Endodermal cell (in vitro differentiated cells): ENCODE data around the gene CUZD1. TPM values are rescaled to one million over a fixed set of nuclear protein-coding genes. Genes with fewer than 3 reads are reported as not detected.

ENCODE experiments used
- DNase-seq: peaks from one replicate; pipeline ENCODE4 v3.0.0-alpha.2; 2017
- H3K27ac ChIP-seq: 2 replicates; pipeline ENCODE4 v1.5.1; 2013; ENCODE audit warnings: mild to moderate bottlenecking, low read depth, low read length, moderate library complexity
- H3K27me3 ChIP-seq: 2 replicates; pipeline ENCODE4 v1.6.1; 2013; ENCODE audit warnings: mild to moderate bottlenecking, low read length, moderate library complexity; ENCODE audit not compliant: insufficient read depth, control insufficient read depth, poor library complexity, severe bottlenecking
- H3K36me3 ChIP-seq: 2 replicates; pipeline ENCODE4 v1.7.0; 2013; ENCODE audit warnings: mild to moderate bottlenecking, low read length, moderate library complexity; ENCODE audit not compliant: control insufficient read depth, insufficient read depth
- H3K4me1 ChIP-seq: one replicate; pipeline ENCODE4 v1.7.0; 2013; ENCODE audit warnings: low read length; ENCODE audit not compliant: control insufficient read depth, insufficient read depth
- H3K4me3 ChIP-seq: 2 replicates; pipeline ENCODE4 v1.5.1; 2013; ENCODE audit warnings: mild to moderate bottlenecking, low read length, moderate library complexity
- H3K9ac ChIP-seq: 2 replicates; pipeline ENCODE4 v1.6.1; 2013; ENCODE audit warnings: mild to moderate bottlenecking, low read length, moderate library complexity; ENCODE audit not compliant: poor library complexity, severe bottlenecking; ENCODE audit errors: extremely low read depth
- H3K9me3 ChIP-seq: 2 replicates; pipeline ENCODE4 v1.6.1; 2013; ENCODE audit warnings: mild to moderate bottlenecking, low read length, moderate library complexity; ENCODE audit not compliant: control insufficient read depth
- H3K27ac Mint-ChIP-seq: 2 replicates; pipeline ENCODE4 v1.8.0; 2020; ENCODE audit warnings: mixed read lengths
- H3K27me3 Mint-ChIP-seq: 2 replicates; pipeline ENCODE4 v1.8.0; 2021; ENCODE audit warnings: mild to moderate bottlenecking, mixed read lengths; ENCODE audit not compliant: insufficient read depth
- H3K36me3 Mint-ChIP-seq: 2 replicates; pipeline ENCODE4 v1.8.0; 2020; ENCODE audit warnings: low read depth, mixed read lengths
- H3K4me1 Mint-ChIP-seq: 2 replicates; pipeline ENCODE4 v1.8.0; 2020; ENCODE audit warnings: mixed read lengths
- H3K4me3 Mint-ChIP-seq: 2 replicates; pipeline ENCODE4 v1.8.0; 2020; ENCODE audit warnings: mild to moderate bottlenecking, moderate library complexity, mixed read lengths
- H3K9me3 Mint-ChIP-seq: 2 replicates; pipeline ENCODE4 v1.8.0; 2020; ENCODE audit warnings: mild to moderate bottlenecking, mixed read lengths
- WGBS, 2 experiments: methylation state at CpG; one replicate each; pipeline versions ENCODE4 v1.1.5 to v1.1.7; 2013; ENCODE audit warnings: missing lambda C conversion rate in 2 of 2, mixed read lengths in 1 of 2; ENCODE audit not compliant: insufficient coverage in 1 of 2, insufficient read length in 1 of 2; 5-methylcytosine and 5-hydroxymethylcytosine counted together
- total RNA-seq, 2 donors: library from RNA; stranded (reverse); fragmentation: NEBNext Ultra II Directional in 1 of 2; extraction: Animal tissue kit (Norgen Biotek cat#: 25700) in 1 of 2; gene quantifications; 2 replicates in 1 of 2; 3 replicates in 1 of 2; pipeline ENCODE4 v1.2.1, GENCODE V29; 2021
- TF ChIP-seq, protein P1 (sequence below): fragments of 200-600 bp; sonication (generic); conservative IDR thresholded peaks from 2 replicates; pipeline ENCODE4 v1.5.0; 2021; ENCODE audit warnings: antibody characterized with exemption, mild to moderate bottlenecking

The CUZD1 gene
- total RNA-seq, 2 donors from 2014 or later = 0.53 TPM; not detected in 1

DNA sequence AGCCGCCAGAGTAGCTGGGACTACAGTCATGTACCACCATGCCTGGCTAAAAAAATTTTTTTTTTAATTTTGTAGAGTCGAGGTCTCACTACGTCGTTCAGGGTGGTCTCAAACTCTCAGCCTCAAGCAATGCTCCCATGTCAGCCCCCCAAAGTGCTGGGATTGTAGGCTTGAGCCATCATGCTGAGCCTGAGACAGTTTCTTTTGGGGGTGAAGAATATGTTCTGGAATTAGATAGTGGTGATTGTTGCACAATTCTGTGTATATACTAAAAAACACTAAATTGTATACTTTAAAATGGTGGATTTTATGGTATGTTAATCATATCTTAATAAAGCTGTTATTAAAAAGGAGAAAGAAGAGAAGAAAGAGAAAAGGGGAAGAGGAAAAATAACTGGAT, 1.5 kb downstream of the CUZD1 start:
- TF ChIP-seq, protein P1, sequence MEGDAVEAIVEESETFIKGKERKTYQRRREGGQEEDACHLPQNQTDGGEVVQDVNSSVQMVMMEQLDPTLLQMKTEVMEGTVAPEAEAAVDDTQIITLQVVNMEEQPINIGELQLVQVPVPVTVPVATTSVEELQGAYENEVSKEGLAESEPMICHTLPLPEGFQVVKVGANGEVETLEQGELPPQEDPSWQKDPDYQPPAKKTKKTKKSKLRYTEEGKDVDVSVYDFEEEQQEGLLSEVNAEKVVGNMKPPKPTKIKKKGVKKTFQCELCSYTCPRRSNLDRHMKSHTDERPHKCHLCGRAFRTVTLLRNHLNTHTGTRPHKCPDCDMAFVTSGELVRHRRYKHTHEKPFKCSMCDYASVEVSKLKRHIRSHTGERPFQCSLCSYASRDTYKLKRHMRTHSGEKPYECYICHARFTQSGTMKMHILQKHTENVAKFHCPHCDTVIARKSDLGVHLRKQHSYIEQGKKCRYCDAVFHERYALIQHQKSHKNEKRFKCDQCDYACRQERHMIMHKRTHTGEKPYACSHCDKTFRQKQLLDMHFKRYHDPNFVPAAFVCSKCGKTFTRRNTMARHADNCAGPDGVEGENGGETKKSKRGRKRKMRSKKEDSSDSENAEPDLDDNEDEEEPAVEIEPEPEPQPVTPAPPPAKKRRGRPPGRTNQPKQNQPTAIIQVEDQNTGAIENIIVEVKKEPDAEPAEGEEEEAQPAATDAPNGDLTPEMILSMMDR = no peak

DNA sequence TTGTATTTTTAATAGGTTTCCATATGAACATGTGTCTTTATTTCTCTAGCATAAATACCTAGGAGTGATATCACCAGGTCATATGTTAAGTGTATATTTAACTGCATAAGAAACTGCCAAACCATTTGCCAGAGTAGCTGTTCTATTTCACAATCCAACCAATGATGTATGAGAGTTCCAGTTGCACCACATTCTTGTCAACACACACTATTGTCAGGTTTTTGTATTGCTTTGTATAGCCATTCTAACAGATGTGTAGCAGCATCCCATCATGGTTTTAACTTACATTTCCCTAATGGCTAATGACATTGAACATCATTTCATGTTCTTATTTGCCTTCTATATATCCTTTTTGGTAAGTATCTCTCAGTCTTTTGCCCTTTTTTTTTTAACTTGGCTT, 4.1 kb downstream of the CUZD1 start:
- Histone ChIP-seq H3K4me1 (no peaks in the 10 kb centered on the region), H3K9ac (no peak overlapping the region)
- peaks cover 5% of the 10 kb centered on the region for H3K4me1 Mint-ChIP-seq

More for the DNA sequence above, 1.5 kb downstream of the CUZD1 start:
- Histone ChIP-seq H3K27me3 (no peaks in the 10 kb centered on the region), H3K9ac (no peak overlapping the region), H3K27ac (no peak overlapping the region), H3K36me3 (no peaks in the 10 kb centered on the region), H3K4me1 (no peaks in the 10 kb centered on the region), H3K9me3 (peaks cover 13% of the 10 kb centered on the region), H3K4me3 (no peak overlapping the region)
- 94 to 95% methylated on average over 3 to 4 of the region's 4 CpGs for WGBS, 2 experiments
- no peak for DNase-seq
- Mint-ChIP-seq H3K36me3 (peaks cover 13% of the 10 kb centered on the region), H3K4me3 (no peak overlapping the region), H3K9me3 (peaks cover 13% of the 10 kb centered on the region), H3K27ac (no peak overlapping the region), H3K4me1 (peaks cover 5% of the 10 kb centered on the region), H3K27me3 (no peaks in the 10 kb centered on the region)

DNA sequence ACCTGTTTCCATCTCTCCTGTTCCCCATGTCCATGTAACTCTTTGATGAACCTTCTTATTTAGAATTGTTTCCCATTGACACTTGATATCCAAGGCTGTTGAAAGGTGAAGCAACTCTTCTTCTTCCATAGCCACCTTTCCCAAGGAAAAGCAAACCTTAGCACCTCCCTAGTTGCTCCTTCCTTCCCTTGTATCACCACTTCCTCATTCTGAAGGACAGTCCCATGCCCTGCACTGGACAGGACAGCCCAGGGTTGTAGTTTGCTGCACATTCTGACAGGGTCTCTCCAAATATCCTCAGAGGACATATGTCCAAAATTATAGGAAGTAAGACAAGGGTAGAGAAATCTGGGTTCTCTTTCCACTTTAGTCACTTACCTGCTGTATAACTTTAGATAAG, 6.2 kb downstream of the CUZD1 start:
- H3K4me3 Mint-ChIP-seq = no peak overlapping the region
- H3K9me3 Mint-ChIP-seq = peaks cover 13% of the 10 kb centered on the region
- Histone ChIP-seq H3K4me3 (no peak overlapping the region), H3K9ac (no peak overlapping the region), H3K4me1 (no peaks in the 10 kb centered on the region), H3K36me3 (no peaks in the 10 kb centered on the region), H3K27me3 (no peaks in the 10 kb centered on the region), H3K27ac (no peak overlapping the region), H3K9me3 (peaks cover 13% of the 10 kb centered on the region)
- H3K27ac Mint-ChIP-seq = no peak overlapping the region
- peaks cover 5% of the 10 kb centered on the region for H3K4me1 Mint-ChIP-seq
- H3K36me3 Mint-ChIP-seq = peaks cover 28% of the 10 kb centered on the region
- DNase-seq = no peak
- no peaks in the 10 kb centered on the region for H3K27me3 Mint-ChIP-seq
- TF ChIP-seq, protein P1 = no peak

More for the DNA sequence above, 4.1 kb downstream of the CUZD1 start:
- no peaks in the 10 kb centered on the region for H3K36me3 ChIP-seq
- no peaks in the 10 kb centered on the region for H3K27me3 ChIP-seq
- H3K4me3 Mint-ChIP-seq = no peak overlapping the region
- peaks cover 13% of the 10 kb centered on the region for H3K9me3 Mint-ChIP-seq
- no peak overlapping the region for H3K27ac Mint-ChIP-seq
- DNase-seq = no peak
- no peak overlapping the region for H3K27ac ChIP-seq
- peaks cover 26% of the 10 kb centered on the region for H3K36me3 Mint-ChIP-seq
- TF ChIP-seq, protein P1 = no peak
- no peaks in the 10 kb centered on the region for H3K27me3 Mint-ChIP-seq
- no peak overlapping the region for H3K4me3 ChIP-seq
- peaks cover 13% of the 10 kb centered on the region for H3K9me3 ChIP-seq
